GM23338 (cell line): ENCODE results near the gene POLA1. TPM values are rescaled to one million over a fixed set of nuclear protein-coding genes. Genes with fewer than 3 reads are reported as not detected.

ENCODE experiments used
- ATAC-seq: fragments of 200-7000 bp; cut with Tn5 transposase; 3 replicates; pipeline ENCODE4 v1.9.1; 2020
- DNase-seq: peaks from one replicate; pipeline ENCODE4 v3.0.0-alpha.2; 2015; ENCODE audit warnings: low spot score
- H2AFZ ChIP-seq: fragments of 200-600 bp; sonication (generic); 2 replicates; pipeline ENCODE4 v1.8.0; 2016; ENCODE audit warnings: antibody characterized with exemption, mild to moderate bottlenecking, moderate library complexity
- H3F3A ChIP-seq: fragments of 200-600 bp; sonication (generic); replicated peaks from 2 replicates; pipeline ENCODE4 v1.8.0; 2017; ENCODE audit warnings: antibody characterized with exemption, mixed run types, low read depth
- H3K27ac ChIP-seq: fragments of 200-600 bp; sonication (generic); 2 replicates; pipeline ENCODE4 v1.6.1; 2016; ENCODE audit warnings: low read depth
- H3K27me3 ChIP-seq: fragments of 200-600 bp; sonication (generic); 2 replicates; pipeline ENCODE4 v1.8.0; 2016; ENCODE audit warnings: mild to moderate bottlenecking, mixed run types, moderate library complexity; ENCODE audit not compliant: insufficient read depth
- H3K36me3 ChIP-seq: fragments of 200-600 bp; sonication (generic); 2 replicates; pipeline ENCODE4 v1.8.0; 2016; ENCODE audit warnings: mild to moderate bottlenecking; ENCODE audit not compliant: insufficient read depth
- H3K4me1 ChIP-seq: fragments of 200-600 bp; sonication (generic); 2 replicates; pipeline ENCODE4 v1.8.0; 2016; ENCODE audit warnings: mild to moderate bottlenecking, moderate library complexity; ENCODE audit not compliant: insufficient read depth
- H3K4me2 ChIP-seq: fragments of 200-600 bp; sonication (generic); 2 replicates; pipeline ENCODE4 v1.7.1; 2017; ENCODE audit warnings: mixed run types
- H3K4me3 ChIP-seq: fragments of 200-600 bp; sonication (generic); 2 replicates; pipeline ENCODE4 v1.6.1; 2016; ENCODE audit warnings: mixed run types
- H3K79me2 ChIP-seq: fragments of 200-600 bp; sonication (generic); replicated peaks from 2 replicates; pipeline ENCODE4 v1.8.0; 2017; ENCODE audit warnings: mild to moderate bottlenecking; ENCODE audit not compliant: insufficient read depth
- H3K9me2 ChIP-seq: fragments of 200-600 bp; sonication (generic); 2 replicates; pipeline ENCODE4 v1.8.0; 2017; ENCODE audit not compliant: insufficient read depth
- H4K20me1 ChIP-seq: fragments of 200-600 bp; sonication (generic); replicated peaks from 2 replicates; pipeline ENCODE4 v1.8.0; 2017; ENCODE audit warnings: mild to moderate bottlenecking; ENCODE audit not compliant: insufficient read depth
- H3K27ac Mint-ChIP-seq: 2 replicates; pipeline ENCODE4 v1.8.0; 2020; ENCODE audit warnings: inconsistent platforms, mild to moderate bottlenecking, moderate library complexity, mixed read lengths
- H3K27me3 Mint-ChIP-seq: 3 replicates; pipeline ENCODE4 v1.8.0; 2022; ENCODE audit warnings: low read depth, mild to moderate bottlenecking, moderate library complexity, mixed read lengths, inconsistent platforms; ENCODE audit not compliant: insufficient read depth, poor library complexity
- H3K36me3 Mint-ChIP-seq: 3 replicates; pipeline ENCODE4 v1.8.0; 2021; ENCODE audit warnings: low read depth, mild to moderate bottlenecking, inconsistent platforms, moderate library complexity, mixed read lengths
- H3K4me1 Mint-ChIP-seq: 3 replicates; pipeline ENCODE4 v1.8.0; 2020; ENCODE audit warnings: mild to moderate bottlenecking, inconsistent platforms, mixed read lengths
- H3K4me3 Mint-ChIP-seq: 3 replicates; pipeline ENCODE4 v1.8.0; 2021; ENCODE audit warnings: moderate library complexity, mild to moderate bottlenecking, inconsistent platforms, mixed read lengths
- H3K9me3 Mint-ChIP-seq: 3 replicates; pipeline ENCODE4 v1.8.0; 2020; ENCODE audit warnings: moderate library complexity, mild to moderate bottlenecking, inconsistent platforms, mixed read lengths
- CREB1 ChIP-seq: fragments of 250-450 bp; sonication (Bioruptor Pico); IDR thresholded peaks from 2 replicates; pipeline ENCODE4 v1.5.0; 2020; ENCODE audit warnings: low read depth, mild to moderate bottlenecking, moderate library complexity
- CTCF ChIP-seq, 2 experiments: fragments of 200-600 bp in 1 of 2; sonication (generic) in 1 of 2; conservative IDR thresholded peaks; 2 replicates each; pipeline versions ENCODE4 v1.5.1 to v1.6.1; 2016 to 2017; ENCODE audit warnings: antibody characterized with exemption in 2 of 2, low read depth in 2 of 2, mild to moderate bottlenecking in 2 of 2, moderate library complexity in 1 of 2
- EZH2 ChIP-seq: fragments of 200-600 bp; sonication (generic); IDR thresholded peaks from one replicate; pipeline ENCODE4 v1.8.0; 2017; ENCODE audit warnings: antibody characterized with exemption, mild to moderate bottlenecking, low read depth; ENCODE audit not compliant: unreplicated experiment
- EZH2phosphoT487 ChIP-seq: fragments of 200-600 bp; sonication (generic); IDR thresholded peaks from one replicate; pipeline ENCODE4 v1.8.1; 2018; ENCODE audit warnings: antibody characterized with exemption; ENCODE audit not compliant: unreplicated experiment
- JUNB ChIP-seq: IDR thresholded peaks from one replicate; pipeline ENCODE4 v1.6.1; 2016; ENCODE audit warnings: antibody characterized with exemption; ENCODE audit not compliant: unreplicated experiment
- NANOG ChIP-seq: IDR thresholded peaks from 2 replicates; pipeline ENCODE4 v1.6.1; 2016; ENCODE audit warnings: antibody characterized with exemption, borderline replicate concordance
- POLR2AphosphoS5 ChIP-seq: IDR thresholded peaks from 2 replicates; pipeline ENCODE4 v1.6.1; 2016; ENCODE audit warnings: antibody characterized with exemption, low read depth
- STAT1 ChIP-seq: IDR thresholded peaks from one replicate; pipeline ENCODE4 v1.6.1; 2016; ENCODE audit warnings: antibody characterized with exemption; ENCODE audit not compliant: unreplicated experiment
- ZNF114 ChIP-seq: fragments of 250-450 bp; sonication (Bioruptor Pico); IDR thresholded peaks from 2 replicates; pipeline ENCODE4 v1.5.0; 2020; ENCODE audit warnings: mild to moderate bottlenecking, moderate library complexity
- ZNF331 ChIP-seq: fragments of 250-450 bp; sonication (Bioruptor Pico); IDR thresholded peaks from 2 replicates; pipeline ENCODE4 v1.5.0; 2020; ENCODE audit warnings: low read depth, mild to moderate bottlenecking, moderate library complexity
- ZNF462 ChIP-seq: fragments of 250-450 bp; sonication (Bioruptor Pico); IDR thresholded peaks from 2 replicates; pipeline ENCODE4 v1.5.0; 2020; ENCODE audit warnings: mild to moderate bottlenecking, moderate library complexity
- polyA plus RNA-seq: library from polyadenylated mRNA; unstranded; fragments of >200 nt; fragmentation: Nextera tagmentation; extraction: Ambion mirVana; gene quantifications from 2 replicates; pipeline ENCODE4 v1.2.1, GENCODE V29; 2016
- total RNA-seq: library from RNA; depleted of rRNA; stranded (reverse); fragments of >200 nt; shearing (Covaris generic); gene quantifications from 2 replicates; pipeline ENCODE4 v1.2.3, GENCODE V29; 2014
- TF ChIP-seq, protein P1 (sequence below): IDR thresholded peaks from 2 replicates; pipeline ENCODE4 v1.6.1; 2016; ENCODE audit warnings: antibody characterized with exemption
- TF ChIP-seq, protein P2 (sequence below): IDR thresholded peaks from one replicate; pipeline ENCODE4 v1.6.1; 2018; ENCODE audit warnings: antibody characterized with exemption; ENCODE audit not compliant: unreplicated experiment

Gene POLA1
- total and polyA plus RNA-seq, 2 experiments from 2014 or later = 12.6 to 36.6 TPM

DNA sequence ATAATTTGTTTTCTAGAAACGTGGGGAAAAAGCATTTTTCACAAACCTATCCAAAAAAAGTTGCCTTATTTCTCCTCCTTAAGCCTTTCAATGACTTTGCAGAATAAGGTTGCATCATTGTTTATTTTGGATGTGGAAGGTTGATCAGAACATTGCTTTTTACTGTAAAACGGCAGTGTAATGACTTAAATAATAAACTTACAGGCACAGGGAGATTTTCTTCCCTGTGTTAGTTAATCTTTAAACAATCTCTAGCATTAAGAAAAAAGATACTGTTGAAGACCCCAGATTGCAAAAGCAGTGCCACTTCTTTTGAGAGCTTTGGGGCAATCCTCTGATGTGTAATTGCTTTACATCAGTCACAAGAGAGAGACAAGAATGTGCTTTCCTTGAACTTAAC lies 168.6 kb downstream of the POLA1 start:
- Mint-ChIP-seq H3K27me3 (peaks cover 4% of the 10 kb centered on the region), H3K36me3 (no peaks in the 10 kb centered on the region; the same call in 2 of the 3 replicates), H3K9me3 (no peaks in the 10 kb centered on the region), H3K4me1 (peaks cover 10% of the 10 kb centered on the region), H3K4me3 (no peak overlapping the region), H3K27ac (peak overlapping the region; percentile 90)
- Histone ChIP-seq H3K4me3 (no peak overlapping the region), H2AFZ (no peak overlapping the region), H3F3A (no peaks in the 10 kb centered on the region), H3K4me1 (no peaks in the 10 kb centered on the region; the same call in 1 of the 2 replicates), H3K27me3 (no peaks in the 10 kb centered on the region), H3K27ac (peak overlapping the region; percentile 13; the same call in 1 of the 2 replicates), H3K36me3 (no peaks in the 10 kb centered on the region), H3K4me2 (no peak overlapping the region), H3K9me2 (no peaks in the 10 kb centered on the region), H4K20me1 (no peaks in the 10 kb centered on the region), H3K79me2 (no peaks in the 10 kb centered on the region)
- TF ChIP-seq, protein P1, sequence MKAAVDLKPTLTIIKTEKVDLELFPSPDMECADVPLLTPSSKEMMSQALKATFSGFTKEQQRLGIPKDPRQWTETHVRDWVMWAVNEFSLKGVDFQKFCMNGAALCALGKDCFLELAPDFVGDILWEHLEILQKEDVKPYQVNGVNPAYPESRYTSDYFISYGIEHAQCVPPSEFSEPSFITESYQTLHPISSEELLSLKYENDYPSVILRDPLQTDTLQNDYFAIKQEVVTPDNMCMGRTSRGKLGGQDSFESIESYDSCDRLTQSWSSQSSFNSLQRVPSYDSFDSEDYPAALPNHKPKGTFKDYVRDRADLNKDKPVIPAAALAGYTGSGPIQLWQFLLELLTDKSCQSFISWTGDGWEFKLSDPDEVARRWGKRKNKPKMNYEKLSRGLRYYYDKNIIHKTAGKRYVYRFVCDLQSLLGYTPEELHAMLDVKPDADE = no peak
- no peak for TF ChIP-seq NANOG
- TF ChIP-seq, protein P2, sequence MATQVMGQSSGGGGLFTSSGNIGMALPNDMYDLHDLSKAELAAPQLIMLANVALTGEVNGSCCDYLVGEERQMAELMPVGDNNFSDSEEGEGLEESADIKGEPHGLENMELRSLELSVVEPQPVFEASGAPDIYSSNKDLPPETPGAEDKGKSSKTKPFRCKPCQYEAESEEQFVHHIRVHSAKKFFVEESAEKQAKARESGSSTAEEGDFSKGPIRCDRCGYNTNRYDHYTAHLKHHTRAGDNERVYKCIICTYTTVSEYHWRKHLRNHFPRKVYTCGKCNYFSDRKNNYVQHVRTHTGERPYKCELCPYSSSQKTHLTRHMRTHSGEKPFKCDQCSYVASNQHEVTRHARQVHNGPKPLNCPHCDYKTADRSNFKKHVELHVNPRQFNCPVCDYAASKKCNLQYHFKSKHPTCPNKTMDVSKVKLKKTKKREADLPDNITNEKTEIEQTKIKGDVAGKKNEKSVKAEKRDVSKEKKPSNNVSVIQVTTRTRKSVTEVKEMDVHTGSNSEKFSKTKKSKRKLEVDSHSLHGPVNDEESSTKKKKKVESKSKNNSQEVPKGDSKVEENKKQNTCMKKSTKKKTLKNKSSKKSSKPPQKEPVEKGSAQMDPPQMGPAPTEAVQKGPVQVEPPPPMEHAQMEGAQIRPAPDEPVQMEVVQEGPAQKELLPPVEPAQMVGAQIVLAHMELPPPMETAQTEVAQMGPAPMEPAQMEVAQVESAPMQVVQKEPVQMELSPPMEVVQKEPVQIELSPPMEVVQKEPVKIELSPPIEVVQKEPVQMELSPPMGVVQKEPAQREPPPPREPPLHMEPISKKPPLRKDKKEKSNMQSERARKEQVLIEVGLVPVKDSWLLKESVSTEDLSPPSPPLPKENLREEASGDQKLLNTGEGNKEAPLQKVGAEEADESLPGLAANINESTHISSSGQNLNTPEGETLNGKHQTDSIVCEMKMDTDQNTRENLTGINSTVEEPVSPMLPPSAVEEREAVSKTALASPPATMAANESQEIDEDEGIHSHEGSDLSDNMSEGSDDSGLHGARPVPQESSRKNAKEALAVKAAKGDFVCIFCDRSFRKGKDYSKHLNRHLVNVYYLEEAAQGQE = no peak
- no peak for TF ChIP-seq EZH2phosphoT487
- TF ChIP-seq JUNB = no peak
- no peak for TF ChIP-seq EZH2
- TF ChIP-seq CTCF (conservative IDR thresholded peaks at IDR 0.05; ENCODE audit: low read depth in 2 of 2) = no peak
- no peak for TF ChIP-seq STAT1
- no peak for TF ChIP-seq CREB1 (CRISPR knock-in tag)
- no peak for TF ChIP-seq ZNF331
- TF ChIP-seq POLR2AphosphoS5 = no peak
- TF ChIP-seq ZNF114 (CRISPR knock-in tag) = no peak
- no peak for TF ChIP-seq ZNF462
- DNase-seq = no peak
- ATAC-seq = no peak
